GM12865 (cell line): ENCODE measurements around the gene MFSD12.

Source experiments
- DNase-seq: peaks from one replicate; pipeline ENCODE4 v3.0.0; 2010; ENCODE audit warnings: low read depth
- H3K4me3 ChIP-seq: 2 replicates; pipeline ENCODE4 v1.5.1; 2011; ENCODE audit warnings: mild to moderate bottlenecking, low read depth, low read length, control low read depth
- CTCF ChIP-seq: IDR thresholded peaks from 2 replicates; pipeline ENCODE4 v1.5.1; 2011; ENCODE audit warnings: low read length, control low read depth, low read depth, inconsistent platforms; ENCODE audit not compliant: insufficient read depth; ENCODE audit errors: missing control alignments

MFSD12 gene

GRCh38 chr19:3535981-3536380 is 21.4 kb downstream of the MFSD12 start:
- TF ChIP-seq CTCF: no peak
- H3K4me3 ChIP-seq: no peak overlapping the region
- DNase-seq: no peak

GRCh38 chr19:3535563-3535965 is 21.8 kb downstream of the MFSD12 start:
- DNase-seq: no peak
- no peak overlapping the region for H3K4me3 ChIP-seq
- no peak for TF ChIP-seq CTCF

- no peak for TF ChIP-seq CTCF
- no peak for DNase-seq
- H3K4me3 ChIP-seq: no peak overlapping the region
Measured at GRCh38 chr19:3535235-3535535, 22.2 kb downstream of the MFSD12 start.

GRCh38 chr19:3534375-3535234 is 22.8 kb downstream of the MFSD12 start:
- no peak for DNase-seq
- no peak for TF ChIP-seq CTCF

GRCh38 chr19:3533563-3534216 is 23.7 kb downstream of the MFSD12 start:
- no peak for DNase-seq
- TF ChIP-seq CTCF: no peak
- no peak overlapping the region for H3K4me3 ChIP-seq

More at GRCh38 chr19:3534375-3535234, 22.8 kb downstream of the MFSD12 start:
- no peak overlapping the region for H3K4me3 ChIP-seq

- no peak overlapping the region for H3K4me3 ChIP-seq
- DNase-seq: no peak
- no peak for TF ChIP-seq CTCF
Measured at GRCh38 chr19:3533033-3533432, 24.4 kb downstream of the MFSD12 start.
